Trophoblast cell (in vitro differentiated cells and primary cell): Measurements from ENCODE around the gene ADM2.

Source experiments
- DNase-seq, 2 donors: peaks; one replicate each; pipeline ENCODE4 v3.0.0-alpha.2; 2016
- H2AFZ ChIP-seq: 2 replicates; pipeline ENCODE4 v1.6.1; 2013; ENCODE audit warnings: low read length, moderate library complexity, mild to moderate bottlenecking; ENCODE audit not compliant: insufficient read depth, poor library complexity
- H2AK5ac ChIP-seq: 2 replicates; pipeline ENCODE4 v1.6.1; 2013; ENCODE audit warnings: mild to moderate bottlenecking, low read length
- H2BK120ac ChIP-seq: 2 replicates; pipeline ENCODE4 v1.6.1; 2013; ENCODE audit warnings: low read length, mild to moderate bottlenecking, moderate library complexity; ENCODE audit not compliant: insufficient read depth, poor library complexity
- H2BK12ac ChIP-seq: 2 replicates; pipeline ENCODE4 v1.6.1; 2013; ENCODE audit warnings: mild to moderate bottlenecking, low read length, moderate library complexity
- H2BK5ac ChIP-seq: 2 replicates; pipeline ENCODE4 v1.6.1; 2013; ENCODE audit warnings: low read length, low read depth, moderate library complexity, mild to moderate bottlenecking; ENCODE audit not compliant: poor library complexity
- H3K14ac ChIP-seq: 2 replicates; pipeline ENCODE4 v1.6.1; 2013; ENCODE audit warnings: mild to moderate bottlenecking, low read length
- H3K18ac ChIP-seq: 2 replicates; pipeline ENCODE4 v1.6.1; 2013; ENCODE audit warnings: mild to moderate bottlenecking, low read length
- H3K23ac ChIP-seq: 2 replicates; pipeline ENCODE4 v1.6.1; 2013; ENCODE audit warnings: low read length
- H3K27ac ChIP-seq: 2 replicates; pipeline ENCODE4 v1.5.1; 2013; ENCODE audit warnings: low read depth, mild to moderate bottlenecking, inconsistent platforms, low read length, moderate library complexity
- H3K27me3 ChIP-seq: 2 replicates; pipeline ENCODE4 v1.6.1; 2013; ENCODE audit warnings: inconsistent platforms, mild to moderate bottlenecking, low read length, moderate library complexity; ENCODE audit not compliant: insufficient read depth
- H3K36me3 ChIP-seq, 2 experiments: 1 replicate in 1 of 2; 2 replicates in 1 of 2; pipeline ENCODE4 v1.6.1; 2013; ENCODE audit warnings: low read length in 2 of 2, mild to moderate bottlenecking in 2 of 2, moderate library complexity in 1 of 2; ENCODE audit not compliant: insufficient read depth in 2 of 2, control insufficient read depth in 1 of 2
- H3K4ac ChIP-seq: 2 replicates; pipeline ENCODE4 v1.6.1; 2013; ENCODE audit warnings: low read depth, mild to moderate bottlenecking, low read length, moderate library complexity
- H3K4me1 ChIP-seq, 2 experiments: 1 replicate in 1 of 2; 2 replicates in 1 of 2; pipeline ENCODE4 v1.6.1; 2013; ENCODE audit warnings: low read length in 2 of 2, mild to moderate bottlenecking in 2 of 2, moderate library complexity in 1 of 2; ENCODE audit not compliant: insufficient read depth in 2 of 2, control insufficient read depth in 1 of 2
- H3K4me2 ChIP-seq: 2 replicates; pipeline ENCODE4 v1.6.1; 2013; ENCODE audit warnings: inconsistent platforms, mild to moderate bottlenecking, low read length, moderate library complexity
- H3K4me3 ChIP-seq: 2 replicates; pipeline ENCODE4 v1.5.1; 2013; ENCODE audit warnings: mild to moderate bottlenecking, low read depth, low read length, inconsistent platforms
- H3K79me1 ChIP-seq: one replicate; pipeline ENCODE4 v1.6.1; 2013; ENCODE audit warnings: low read length
- H3K79me2 ChIP-seq: 2 replicates; pipeline ENCODE4 v1.6.1; 2013; ENCODE audit warnings: low read length, mild to moderate bottlenecking; ENCODE audit not compliant: control insufficient read depth, insufficient read depth, poor library complexity
- H3K9ac ChIP-seq: 2 replicates; pipeline ENCODE4 v1.6.1; 2013; ENCODE audit warnings: mild to moderate bottlenecking, low read length
- H3K9me3 ChIP-seq: 2 replicates; pipeline ENCODE4 v1.6.1; 2013; ENCODE audit warnings: low read depth, mild to moderate bottlenecking, control low read depth, inconsistent platforms, low read length; ENCODE audit not compliant: insufficient read depth
- H4K12ac ChIP-seq: 2 replicates; pipeline ENCODE4 v1.6.1; 2013; ENCODE audit warnings: low read depth, mild to moderate bottlenecking, low read length, moderate library complexity
- H4K8ac ChIP-seq: 2 replicates; pipeline ENCODE4 v1.6.1; 2013; ENCODE audit warnings: low read depth, mild to moderate bottlenecking, low read length, moderate library complexity
- H4K91ac ChIP-seq: one replicate; pipeline ENCODE4 v1.6.1; 2013; ENCODE audit warnings: low read depth, mild to moderate bottlenecking, low read length, moderate library complexity
- WGBS: extraction: QIAGEN DNeasy Blood & Tissue Kit; methylation state at CpG from one replicate; pipeline ENCODE4 v1.1.7; 2013; ENCODE audit warnings: missing lambda C conversion rate; ENCODE audit not compliant: insufficient read length, insufficient coverage; ENCODE audit errors: extremely low coverage; 5-methylcytosine and 5-hydroxymethylcytosine counted together

ADM2 gene

GRCh38 chr22:50530580-50530876 lies 49.2 kb downstream of the ADM2 start:
- peaks cover 23% of the 10 kb centered on the region for H3K79me2 ChIP-seq

GRCh38 chr22:50530877-50531545 lies 49.7 kb downstream of the ADM2 start:
- Histone ChIP-seq H3K4ac (peak overlapping the region; percentile 96), H3K4me3 (peak overlapping the region; percentile 60), H3K9me3 (no peaks in the 10 kb centered on the region), H2AK5ac (peak overlapping the region; percentile 99), H3K79me1 (peaks cover 48% of the 10 kb centered on the region), H3K27me3 (no peaks in the 10 kb centered on the region), H3K9ac (peak overlapping the region; percentile 14), H4K8ac (peak overlapping the region; percentile 96), H3K27ac (peak overlapping the region; percentile 98), H3K4me1 (peaks cover 28 to 52% of the 10 kb centered on the region in 2 experiments), H4K91ac (peak overlapping the region; percentile 98), H2BK120ac (peak overlapping the region; percentile 96), H3K36me3 (no peaks in the 10 kb centered on the region), H3K79me2 (peaks cover 23% of the 10 kb centered on the region), H2BK5ac (peak overlapping the region; percentile 87), H3K14ac (peak overlapping the region; percentile 99), H2BK12ac (peak overlapping the region; percentile 87), H3K23ac (no peak overlapping the region), H2AFZ (peak overlapping the region; percentile 59), H3K18ac (peak overlapping the region; percentile 99), H3K4me2 (peak overlapping the region; percentile 84), H4K12ac (peak overlapping the region; percentile 98)
- no CpG with 5 or more reads among the region's 53 CpGs for WGBS
- peak; percentile 93 for DNase-seq

More at GRCh38 chr22:50530580-50530876, 49.2 kb downstream of the ADM2 start:
- Histone ChIP-seq H2AFZ (peak overlapping the region; percentile 67), H3K9me3 (no peaks in the 10 kb centered on the region), H4K8ac (peak overlapping the region; percentile 92), H2BK12ac (peak overlapping the region; percentile 63), H4K12ac (peak overlapping the region; percentile 57), H3K14ac (peak overlapping the region; percentile 75), H3K9ac (peak overlapping the region; percentile 44), H2BK5ac (peak overlapping the region; percentile 65), H3K27me3 (no peaks in the 10 kb centered on the region), H2BK120ac (peak overlapping the region; percentile 70), H3K4me2 (peak overlapping the region; percentile 84), H3K27ac (peak overlapping the region; percentile 80), H2AK5ac (peak overlapping the region; percentile 80), H4K91ac (peak overlapping the region; percentile 98), H3K4ac (peak overlapping the region; percentile 60), H3K18ac (peak overlapping the region; percentile 89), H3K23ac (no peak overlapping the region), H3K4me1 (peaks cover 28 to 52% of the 10 kb centered on the region in 2 experiments), H3K79me1 (peaks cover 52% of the 10 kb centered on the region), H3K4me3 (peak overlapping the region; percentile 41), H3K36me3 (no peaks in the 10 kb centered on the region)
- no CpG with 5 or more reads among the region's 21 CpGs for WGBS
- DNase-seq: no peak

GRCh38 chr22:50531546-50531961 lies 50.2 kb downstream of the ADM2 start:
- Histone ChIP-seq H3K79me1 (peaks cover 42% of the 10 kb centered on the region), H4K12ac (peak overlapping the region; percentile 98)
- WGBS: no CpG with 5 or more reads among the region's 44 CpGs

GRCh38 chr22:50531962-50532674 lies 50.8 kb downstream of the ADM2 start:
- H3K4me1 ChIP-seq: peaks cover 25 to 45% of the 10 kb centered on the region in 2 experiments
- H3K14ac ChIP-seq: peak overlapping the region; percentile 99
- H3K18ac ChIP-seq: peak overlapping the region; percentile 99
- H4K8ac ChIP-seq: peak overlapping the region; percentile 96
- peak overlapping the region; percentile 84 for H3K4me2 ChIP-seq
- H3K23ac ChIP-seq: no peak overlapping the region
- peaks cover 17% of the 10 kb centered on the region for H3K79me2 ChIP-seq
- peak overlapping the region; percentile 98 for H3K27ac ChIP-seq
- DNase-seq: peak in 1 of 2 donors; percentile 74
- H3K9ac ChIP-seq: peak overlapping the region; percentile 63
- peak overlapping the region; percentile 87 for H2BK5ac ChIP-seq
- H2BK12ac ChIP-seq: peak overlapping the region; percentile 87
- H3K4ac ChIP-seq: peak overlapping the region; percentile 96
- H2AK5ac ChIP-seq: peak overlapping the region; percentile 99
- H2AFZ ChIP-seq: peak overlapping the region; percentile 59
- H3K4me3 ChIP-seq: peak overlapping the region; percentile 60
- no peaks in the 10 kb centered on the region for H3K27me3 ChIP-seq
- no CpG with 5 or more reads among the region's 56 CpGs for WGBS
- H2BK120ac ChIP-seq: peak overlapping the region; percentile 96
- peak overlapping the region; percentile 98 for H4K12ac ChIP-seq
- H3K9me3 ChIP-seq: no peaks in the 10 kb centered on the region
- H4K91ac ChIP-seq: peak overlapping the region; percentile 98
- no peaks in the 10 kb centered on the region for H3K36me3 ChIP-seq
- H3K79me1 ChIP-seq: peaks cover 40% of the 10 kb centered on the region

More at GRCh38 chr22:50531546-50531961, 50.2 kb downstream of the ADM2 start:
- H2AFZ ChIP-seq: peak overlapping the region; percentile 59
- DNase-seq: peak; percentile 89 to 91
- H4K8ac ChIP-seq: peak overlapping the region; percentile 96
- H3K79me2 ChIP-seq: peaks cover 19% of the 10 kb centered on the region
- H3K4me1 ChIP-seq: peaks cover 28 to 51% of the 10 kb centered on the region in 2 experiments
- peak overlapping the region; percentile 99 for H3K18ac ChIP-seq
- H2BK12ac ChIP-seq: peak overlapping the region; percentile 87
- peak overlapping the region; percentile 63 for H3K9ac ChIP-seq
- peak overlapping the region; percentile 60 for H3K4me3 ChIP-seq
- H3K36me3 ChIP-seq: no peaks in the 10 kb centered on the region
- peak overlapping the region; percentile 98 for H4K91ac ChIP-seq
- peak overlapping the region; percentile 98 for H3K27ac ChIP-seq
- H2BK5ac ChIP-seq: peak overlapping the region; percentile 87
- peak overlapping the region; percentile 99 for H3K14ac ChIP-seq
- no peak overlapping the region for H3K23ac ChIP-seq
- H2BK120ac ChIP-seq: peak overlapping the region; percentile 96
- H3K27me3 ChIP-seq: no peaks in the 10 kb centered on the region
- H2AK5ac ChIP-seq: peak overlapping the region; percentile 99
- no peaks in the 10 kb centered on the region for H3K9me3 ChIP-seq
- peak overlapping the region; percentile 84 for H3K4me2 ChIP-seq
- H3K4ac ChIP-seq: peak overlapping the region; percentile 96
